Gastrocnemius medialis (tissue), 4 donors: Measurements from ENCODE around the gene SPTBN5. TPM values are rescaled to one million over a fixed set of nuclear protein-coding genes. Genes with fewer than 3 reads are reported as not detected.

Source experiments
- ATAC-seq, 2 donors: fragments of 150-250 bp; one replicate each; pipeline ENCODE4 v1.9.1; 2016
- DNase-seq, 2 donors: peaks; one replicate each; pipeline ENCODE4 v3.0.0-alpha.2; 2019
- H3K27ac ChIP-seq, 4 donors: fragments of 200-600 bp; sonication (generic); 1 replicate in 1 of 4; 2 replicates in 3 of 4; pipeline ENCODE4 v1.5.1; 2016 to 2018; ENCODE audit warnings: mild to moderate bottlenecking in 2 of 4, moderate library complexity in 1 of 4
- H3K27me3 ChIP-seq, 3 donors: fragments of 200-600 bp; sonication (generic) in 2 of 3; 1 replicate in 1 of 3; 2 replicates in 2 of 3; pipeline versions ENCODE4 v1.5.1 to v1.6.0; 2016 to 2019; ENCODE audit warnings: mild to moderate bottlenecking in 1 of 3, moderate library complexity in 1 of 3
- H3K36me3 ChIP-seq, 2 donors: fragments of 200-600 bp; sonication (generic) in 1 of 2; one replicate each; pipeline ENCODE4 v1.5.1; 2017 to 2018
- H3K4me1 ChIP-seq, 2 donors: fragments of 200-600 bp; sonication (generic) in 1 of 2; one replicate each; pipeline ENCODE4 v1.5.1; 2016 to 2017; ENCODE audit warnings: mild to moderate bottlenecking in 2 of 2
- H3K4me3 ChIP-seq, 4 donors: fragments of 200-600 bp; sonication (generic) in 3 of 4; 1 replicate in 1 of 4; 2 replicates in 3 of 4; pipeline ENCODE4 v1.5.1; 2016 to 2019; ENCODE audit warnings: mild to moderate bottlenecking in 2 of 4
- H3K9me3 ChIP-seq, 3 donors: fragments of 200-600 bp; sonication (generic) in 2 of 3; 1 replicate in 1 of 3; 2 replicates in 2 of 3; pipeline ENCODE4 v1.5.1; 2016 to 2019
- CTCF ChIP-seq, 5 experiments: fragments of 450-650 bp in 3 of 5; fragments of 200-600 bp in 2 of 5; sonication (generic) in 2 of 5; IDR thresholded peaks in 4 of 5; conservative IDR thresholded peaks in 1 of 5; 1 replicate in 4 of 5; 2 replicates in 1 of 5; pipeline ENCODE4 v1.5.1; 2016 to 2019; ENCODE audit warnings: antibody characterized with exemption in 5 of 5, mild to moderate bottlenecking in 3 of 5, moderate library complexity in 3 of 5
- POLR2A ChIP-seq, 2 donors: fragments of 450-650 bp; IDR thresholded peaks; one replicate each; pipeline ENCODE4 v1.6.1; 2017; ENCODE audit warnings: antibody characterized with exemption in 2 of 2, mild to moderate bottlenecking in 2 of 2, moderate library complexity in 2 of 2
- in situ Hi-C, 4 donors: fragments of 200-750 bp; cut with MboI; loops; one replicate each; pipeline versions ENCODE4 v1.15.0 to v1.8.0; 2017; ENCODE audit warnings: low sequenced_read_pairs in 4 of 4
- intact Hi-C: fragments of 100-400 bp; cut with DNase I; formaldehyde crosslinking; loops from one replicate; pipeline ENCODE4 v1.15.1; 2023; ENCODE audit warnings: low total_unique reads
- total RNA-seq, 4 donors: library from RNA; depleted of rRNA; stranded (reverse); fragments of >200 nt; gene quantifications; one replicate each; pipeline versions ENCODE4 v1.1.0 to v1.2.3, GENCODE V29; 2016

Gene SPTBN5
- total RNA-seq, 4 donors from 2014 or later, result 0.03 to 0.05 (median 0.04) TPM; not detected in 1

GRCh38 chr15:41813426-41813825, 80.4 kb downstream of the SPTBN5 start:
- Histone ChIP-seq H3K36me3 (peaks cover 0 to 23% of the 10 kb centered on the region in 2 donors), H3K4me1 (no peaks in the 10 kb centered on the region), H3K27ac (no peak overlapping the region), H3K27me3 (no peaks in the 10 kb centered on the region), H3K4me3 (no peak overlapping the region), H3K9me3 (no peaks in the 10 kb centered on the region)
- DNase-seq (no peak), ATAC-seq (no peak)
- TF ChIP-seq CTCF (IDR thresholded peaks at IDR 0.05 in 4 of 5, conservative IDR thresholded peaks at IDR 0.05 in 1 of 5) (no peak), POLR2A (IDR thresholded peaks at IDR 0.05) (no peak)
- in situ Hi-C loops, result loop anchor here (5.0 to 25.0 kb wide), 4 partner anchors 41 to 209 kb away; partner anchors contain the start of gene MAPKBP1 (in 3 of the 4)
- intact Hi-C loops, result loop anchor here (5.0 kb wide), 2 partner anchors 211 to 256 kb away; partner anchors contain the start of gene TYRO3

GRCh38 chr15:41812820-41813375, 81.0 kb downstream of the SPTBN5 start:
- ATAC-seq (no peak), DNase-seq (no peak)
- peaks cover 0 to 17% of the 10 kb centered on the region in 2 donors for H3K36me3 ChIP-seq
- H3K4me1 ChIP-seq, result no peaks in the 10 kb centered on the region
- intact Hi-C loops (loop anchor here (5.0 kb wide), 2 partner anchors 211 to 256 kb away; partner anchors contain the start of gene TYRO3), in situ Hi-C loops (loop anchor here (5.0 to 25.0 kb wide), 4 partner anchors 41 to 208 kb away; partner anchors contain the start of gene MAPKBP1 (in 3 of the 4))
- no peaks in the 10 kb centered on the region for H3K27me3 ChIP-seq
- H3K4me3 ChIP-seq, result no peak overlapping the region
- no peak overlapping the region for H3K27ac ChIP-seq
- H3K9me3 ChIP-seq, result no peaks in the 10 kb centered on the region
- TF ChIP-seq CTCF (IDR thresholded peaks at IDR 0.05 in 4 of 5, conservative IDR thresholded peaks at IDR 0.05 in 1 of 5) (no peak), POLR2A (IDR thresholded peaks at IDR 0.05) (no peak)

DNA sequence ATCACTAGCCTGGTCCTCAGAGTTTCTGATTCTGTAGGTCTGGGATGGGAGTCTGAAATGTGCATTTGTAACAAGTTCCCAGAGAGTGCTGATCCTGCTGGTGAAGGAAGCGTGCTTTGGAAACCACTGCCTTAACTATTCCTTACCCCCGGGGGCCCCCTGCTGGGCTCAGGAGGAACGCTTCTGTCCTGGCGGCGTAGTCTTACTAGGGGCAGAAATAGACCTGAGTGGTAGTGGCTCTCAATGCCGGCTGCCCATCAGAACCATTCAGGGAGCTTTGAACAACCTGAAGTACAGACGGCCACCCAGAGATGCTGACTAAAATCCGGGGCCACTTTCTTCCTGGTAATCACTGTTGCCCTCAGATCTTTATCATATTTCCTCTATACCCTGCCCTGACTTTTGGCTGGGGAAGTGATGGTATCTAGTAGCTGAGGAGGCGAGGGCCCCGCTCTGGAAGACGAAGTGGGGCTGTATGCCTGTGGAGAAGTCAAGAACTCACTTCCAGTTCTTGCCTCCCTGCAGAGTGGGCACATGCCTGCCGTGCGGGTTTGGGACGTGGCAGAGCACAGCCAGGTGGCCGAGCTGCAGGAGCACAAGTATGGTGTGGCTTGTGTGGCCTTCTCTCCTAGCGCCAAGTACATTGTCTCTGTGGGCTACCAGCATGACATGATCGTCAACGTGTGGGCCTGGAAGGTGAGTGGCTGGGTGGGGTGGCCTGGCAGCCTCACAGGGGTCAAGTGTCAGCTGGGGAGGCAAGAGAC, 82.2 kb downstream of the SPTBN5 start:
- peak; percentile 87 to 93 (median 93) for TF ChIP-seq CTCF (IDR thresholded peaks at IDR 0.05 in 4 of 5, conservative IDR thresholded peaks at IDR 0.05 in 1 of 5)
- TF ChIP-seq POLR2A (IDR thresholded peaks at IDR 0.05), result no peak
- in situ Hi-C loops (loop anchor here (5.0 to 25.0 kb wide), 4 partner anchors 39 to 207 kb away; partner anchors contain the start of gene MAPKBP1 (in 3 of the 4)), intact Hi-C loops (loop anchor here (1.0 to 5.0 kb wide), 3 partner anchors 37 to 254 kb away; partner anchors contain the start of genes MAPKBP1 and TYRO3)
- H3K9me3 ChIP-seq, result no peaks in the 10 kb centered on the region
- no peak overlapping the region for H3K27ac ChIP-seq
- peaks cover 0 to 5% of the 10 kb centered on the region in 2 donors for H3K36me3 ChIP-seq
- H3K27me3 ChIP-seq, result no peaks in the 10 kb centered on the region
- no peak overlapping the region for H3K4me3 ChIP-seq
- DNase-seq (peak; percentile 67 to 80), ATAC-seq (peak; percentile 94 to 97)
- no peaks in the 10 kb centered on the region for H3K4me1 ChIP-seq

GRCh38 chr15:41810651-41811431, 83.0 kb downstream of the SPTBN5 start:
- no peaks in the 10 kb centered on the region for H3K4me1 ChIP-seq
- H3K27ac ChIP-seq, result no peak overlapping the region
- intact Hi-C loops (loop anchor here (1.0 to 5.0 kb wide), 3 partner anchors 37 to 254 kb away; partner anchors contain the start of genes MAPKBP1 and TYRO3), in situ Hi-C loops (loop anchor here (5.0 to 25.0 kb wide), 4 partner anchors 39 to 206 kb away; partner anchors contain the start of gene MAPKBP1 (in 3 of the 4))
- ATAC-seq (peak in 1 of 2 donors; percentile 23), DNase-seq (no peak)
- no peaks in the 10 kb centered on the region for H3K9me3 ChIP-seq
- no peak for TF ChIP-seq CTCF (IDR thresholded peaks at IDR 0.05 in 4 of 5, conservative IDR thresholded peaks at IDR 0.05 in 1 of 5)
- no peak for TF ChIP-seq POLR2A (IDR thresholded peaks at IDR 0.05)
- no peak overlapping the region for H3K4me3 ChIP-seq
- H3K36me3 ChIP-seq, result peaks cover 0 to 5% of the 10 kb centered on the region in 2 donors
- no peaks in the 10 kb centered on the region for H3K27me3 ChIP-seq
